ENCODE data around the gene DUSP8.
"Not testable (repeated sequence)": the region's sequence is repeated elsewhere in the genome, so short reads cannot be mapped to it uniquely, and the experiment has no call there.

Gene DUSP8

GRCh38 chr11:1589191-1589963, 17.3 kb upstream of the DUSP8 start:
- not testable (repeated sequence) for DNase-seq (ENCODE audit: low read depth, low spot score)

GRCh38 chr11:1586699-1587098, 14.6 kb upstream of the DUSP8 start:
- no peak for DNase-seq (ENCODE audit: low read depth, low spot score)

DNA sequence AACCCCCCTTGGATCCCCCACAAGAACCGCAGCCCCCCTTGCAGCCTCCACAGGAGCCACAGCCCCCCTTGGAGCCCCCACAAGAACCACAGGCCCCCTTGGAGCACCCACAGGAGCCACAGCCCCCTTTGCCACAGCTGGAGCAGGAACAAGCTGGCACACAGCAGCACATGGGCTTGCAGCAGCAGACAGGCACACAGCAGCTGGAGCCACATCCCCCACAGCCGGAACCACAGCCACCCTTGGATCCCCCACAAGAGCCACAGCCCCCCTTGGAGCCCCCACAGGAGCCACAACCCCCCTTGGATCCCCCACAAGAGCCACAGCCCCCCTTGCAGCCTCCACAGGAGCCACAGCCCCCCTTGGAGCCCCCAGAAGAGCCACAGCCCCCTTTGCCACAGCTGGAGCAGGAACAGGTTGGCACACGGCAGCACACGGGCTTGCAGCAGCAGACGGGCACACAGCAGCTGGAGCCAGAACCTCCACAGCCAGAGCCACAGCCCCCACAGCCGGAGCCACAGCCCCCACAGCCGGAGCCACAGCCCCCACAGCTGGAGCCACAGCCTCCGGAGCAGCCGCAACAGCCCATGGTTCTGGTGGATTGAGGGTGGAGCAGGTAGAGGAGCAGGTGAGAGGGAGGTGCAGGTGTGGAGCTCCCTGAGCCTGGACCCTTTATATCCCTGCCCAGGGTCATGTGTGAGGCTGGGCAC, 12.7 kb upstream of the DUSP8 start, which contains the start of gene KRTAP5-1:
TSS of gene KRTAP5-1 (minus strand) at position 623 of the 710 bp plus-strand sequence. CDS start at position 589, 34 bp downstream.
- DNase-seq (ENCODE audit: low read depth, low spot score), result not testable (repeated sequence)

GRCh38 chr11:1582909-1583308, 10.8 kb upstream of the DUSP8 start:
- DNase-seq (ENCODE audit: low read depth, low spot score), result not testable (repeated sequence)

DNA sequence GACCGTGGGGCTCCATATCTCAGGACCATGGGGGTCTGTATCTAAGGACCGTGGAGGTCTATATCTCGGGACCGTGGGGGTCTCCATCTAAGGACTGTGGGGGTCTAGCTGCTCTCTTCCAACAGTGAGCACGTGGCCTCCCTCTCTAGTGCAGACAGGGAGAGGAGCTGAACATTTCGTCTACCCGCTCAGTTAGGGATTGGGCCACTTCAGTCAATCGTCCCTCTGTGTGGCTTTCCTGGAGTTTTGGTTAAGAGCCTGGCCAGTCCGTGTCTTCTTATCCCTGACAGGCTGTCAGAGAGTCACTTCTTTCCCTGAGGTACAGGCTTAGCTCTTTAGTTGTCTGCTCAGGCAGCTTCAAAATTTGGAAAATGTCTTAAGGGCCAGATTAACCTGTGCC, 9.9 kb upstream of the DUSP8 start:
- DNase-seq (ENCODE audit: low read depth, low spot score), result no peak

GRCh38 chr11:1576825-1577224, 4.8 kb upstream of the DUSP8 start:
- no peak for DNase-seq (ENCODE audit: low read depth, low spot score)

DNA sequence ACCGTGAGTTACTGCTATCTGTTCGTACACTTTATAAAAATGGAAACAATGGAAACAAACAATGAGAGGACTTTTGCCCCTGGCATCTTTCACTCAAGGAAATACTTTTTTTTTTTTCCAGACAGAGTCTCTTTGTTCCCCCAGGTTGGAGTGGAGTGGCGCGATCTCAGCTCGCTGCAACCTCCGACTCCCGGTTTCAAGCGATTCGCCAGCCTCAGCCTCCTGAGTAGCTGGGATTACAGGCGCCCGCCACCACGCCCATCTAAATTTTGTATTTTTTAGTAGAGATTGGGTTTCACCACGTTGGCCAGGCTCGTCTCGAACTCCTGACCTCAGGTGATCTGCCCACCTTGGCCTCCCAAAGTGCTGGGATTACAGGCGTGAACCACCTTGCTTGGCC, 3.7 kb upstream of the DUSP8 start:
- DNase-seq (ENCODE audit: low read depth, low spot score), result not testable (repeated sequence)

DNA sequence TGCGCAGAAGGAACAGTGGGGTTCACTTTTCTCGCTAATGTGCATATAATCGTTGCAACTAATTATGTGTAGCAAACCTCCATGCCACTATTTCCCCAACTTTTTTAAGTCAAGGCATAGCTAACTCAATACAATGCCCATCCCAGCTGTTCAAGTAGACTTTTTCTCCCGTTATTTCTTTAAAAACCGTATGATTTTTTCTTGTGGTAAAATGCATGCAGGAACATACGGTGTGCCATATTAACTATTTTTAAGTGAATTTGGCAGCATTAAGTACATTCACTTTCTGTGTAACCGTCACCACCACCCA, 2.8 kb upstream of the DUSP8 start:
- no peak for DNase-seq (ENCODE audit: low read depth, low spot score)

- no peak for DNase-seq (ENCODE audit: low read depth, low spot score)
These were observed 2.3 kb upstream of the DUSP8 start for GRCh38 chr11:1574238-1574932.

GRCh38 chr11:1573903-1574237, 1.8 kb upstream of the DUSP8 start:
- DNase-seq (ENCODE audit: low read depth, low spot score), result no peak

GRCh38 chr11:1573077-1573902, 1.2 kb upstream of the DUSP8 start:
- DNase-seq (ENCODE audit: low read depth, low spot score), result no peak

DNA sequence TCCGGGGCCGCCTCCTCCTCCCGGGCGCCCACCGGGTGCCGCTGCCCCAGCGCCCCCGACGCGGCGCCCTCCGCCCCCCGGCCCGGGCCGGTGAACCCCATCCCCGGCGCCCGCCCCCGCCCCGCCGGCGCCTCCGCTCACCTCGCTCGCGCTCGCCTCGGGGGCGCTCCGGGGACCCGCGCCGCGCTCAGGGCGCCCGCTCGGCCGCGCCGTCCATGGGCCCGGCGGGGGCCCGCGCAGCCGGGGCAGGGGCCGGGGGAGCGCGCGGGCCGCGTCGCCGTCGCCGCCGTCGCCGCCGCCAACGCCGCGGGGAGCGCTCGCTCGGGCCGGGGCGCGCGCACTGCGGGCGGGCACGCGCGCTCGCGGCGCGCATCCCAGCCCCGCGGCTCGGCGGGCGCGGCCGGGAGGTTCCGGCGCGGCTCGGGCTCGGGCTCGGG, 293 bp downstream of the DUSP8 start:
- no peak for DNase-seq (ENCODE audit: low read depth, low spot score)

GRCh38 chr11:1570896-1571759, 943 bp downstream of the DUSP8 start:
- no peak for DNase-seq (ENCODE audit: low read depth, low spot score)

DNA sequence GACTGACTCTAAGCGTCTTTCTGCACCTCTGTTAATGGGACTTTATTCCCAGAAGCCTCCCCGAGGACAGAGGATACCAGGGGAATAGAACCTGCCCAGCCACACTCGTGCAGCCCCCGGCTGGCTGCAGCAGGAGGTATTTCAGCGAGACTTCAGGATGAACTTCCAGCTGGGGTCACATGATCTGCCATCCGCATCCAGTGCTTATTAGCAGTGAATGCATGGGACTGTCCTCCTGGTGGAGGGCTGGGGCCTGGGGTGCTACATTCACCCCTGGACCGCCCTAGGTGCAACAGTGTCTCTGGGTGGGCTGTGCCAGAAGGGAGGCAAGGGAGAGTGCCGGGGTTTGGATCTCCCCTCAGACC, 1.6 kb downstream of the DUSP8 start:
- DNase-seq (ENCODE audit: low read depth, low spot score), result no peak

DNA sequence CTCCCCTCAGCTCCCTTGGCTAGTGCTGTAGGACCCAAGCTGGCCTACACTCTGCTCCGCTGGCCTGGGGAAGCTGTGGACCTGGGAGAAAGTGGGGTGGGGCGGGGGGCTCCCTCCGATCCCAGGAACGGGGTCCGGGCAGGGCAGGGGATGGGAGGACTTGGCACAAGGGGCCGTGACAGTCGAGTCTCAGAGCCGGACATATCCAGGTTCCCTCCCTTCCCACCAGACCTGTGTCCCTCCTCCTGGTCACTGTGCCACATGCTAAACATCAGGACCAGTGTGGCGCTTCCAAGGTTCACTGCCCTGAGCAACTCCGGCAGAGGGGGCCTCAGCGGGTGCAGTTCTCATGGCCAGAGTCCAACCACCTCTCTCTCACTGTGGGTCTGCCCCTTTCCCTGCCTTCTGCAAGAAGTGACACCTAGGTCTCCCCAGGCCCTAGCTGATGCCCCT, 2.0 kb downstream of the DUSP8 start:
- DNase-seq (ENCODE audit: low read depth, low spot score), result no peak

- no peak for DNase-seq (ENCODE audit: low read depth, low spot score)
These were observed 2.8 kb downstream of the DUSP8 start for GRCh38 chr11:1569251-1569780.

- no peak for DNase-seq (ENCODE audit: low read depth, low spot score)
These were observed 3.6 kb downstream of the DUSP8 start for GRCh38 chr11:1568441-1568911.

DNA sequence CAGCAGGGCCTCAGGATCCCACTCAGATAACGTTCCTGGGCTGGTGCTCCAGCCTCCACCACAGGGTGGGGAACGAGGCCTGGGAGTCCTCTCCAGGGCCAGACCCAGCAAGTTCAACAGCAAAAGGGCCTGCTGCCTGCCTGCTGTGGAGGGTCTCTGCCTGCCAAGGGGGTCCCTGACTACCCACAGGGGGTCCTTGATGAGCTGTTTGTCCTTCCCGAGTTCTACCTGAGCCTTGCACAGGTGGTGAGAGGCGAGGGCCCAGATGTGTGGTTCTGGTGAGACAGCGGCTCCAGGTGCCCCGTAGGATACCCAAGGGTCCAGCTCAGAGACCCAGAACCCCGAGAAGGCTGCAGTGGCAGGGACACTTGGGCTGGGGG, 4.4 kb downstream of the DUSP8 start:
- DNase-seq (ENCODE audit: low read depth, low spot score), result no peak

GRCh38 chr11:1567052-1567720, 4.9 kb downstream of the DUSP8 start:
- no peak for DNase-seq (ENCODE audit: low read depth, low spot score)

Measured in iPS DF 19.7 (cell line).